ENCODE data around the gene TSHZ1. TPM values are rescaled to one million over a fixed set of nuclear protein-coding genes. Genes with fewer than 3 reads are reported as not detected.

TSHZ1 gene
- total and polyA plus RNA-seq, 4 donors = 4.2 to 6.6 (median 5.6) TPM

DNA sequence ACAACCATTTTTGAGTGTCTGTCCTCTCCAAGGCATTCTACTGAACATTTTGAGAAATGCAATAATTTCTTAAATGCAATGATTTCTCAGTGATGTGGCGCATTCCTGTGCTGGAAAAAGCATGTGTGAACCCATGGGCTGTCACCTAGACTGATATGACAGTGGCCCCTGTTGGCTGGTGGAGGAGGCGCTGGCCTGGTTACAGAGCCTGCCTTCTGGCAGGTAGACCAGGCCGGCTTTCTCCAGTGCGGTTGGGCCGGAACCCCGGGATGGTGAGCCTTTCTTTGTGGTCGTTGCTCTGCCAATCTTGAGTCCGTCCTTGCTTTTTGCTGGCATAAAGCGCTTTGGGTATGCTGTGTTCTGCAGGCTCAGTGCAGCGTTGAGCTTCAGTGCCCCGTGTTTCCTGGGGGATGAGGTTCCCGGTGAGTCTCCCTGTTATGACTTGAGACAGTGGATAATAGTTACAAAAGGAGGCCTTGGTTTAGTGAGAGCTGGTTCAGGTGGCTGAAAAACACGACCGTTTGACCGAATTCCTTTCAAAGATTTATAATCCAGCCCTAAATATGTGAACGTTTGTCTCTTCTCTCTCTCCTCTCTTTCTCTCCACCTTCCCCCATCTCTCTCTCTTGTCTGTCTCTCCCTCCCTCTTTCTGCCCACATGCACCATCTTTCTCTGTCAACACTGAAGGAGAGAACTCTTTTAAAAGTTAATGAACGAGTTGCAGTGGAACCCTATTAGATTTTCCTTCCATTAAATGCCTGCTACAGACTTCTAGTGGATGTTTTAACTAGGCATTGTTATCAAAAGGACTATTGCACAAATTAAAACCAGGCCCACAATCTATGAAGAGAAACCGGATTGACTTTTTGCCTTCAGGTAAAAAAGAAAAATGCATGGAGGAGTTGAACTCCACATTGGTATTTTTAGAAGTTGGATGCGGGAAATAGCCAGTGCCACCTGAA, 34.0 kb downstream of the TSHZ1 start:
- no peak for TF ChIP-seq EGR1 (IDR thresholded peaks at IDR 0.05; ENCODE audit: low read depth in 2 of 2)
- TF ChIP-seq RAD21 (IDR thresholded peaks at IDR 0.05) = peak; percentile 67 to 77
- no peak for TF ChIP-seq RXRA (IDR thresholded peaks at IDR 0.05)
- peak; percentile 36 for TF ChIP-seq CTCF (IDR thresholded peaks at IDR 0.05; ENCODE audit: low read depth, low read length, missing input control)
- TF ChIP-seq MAX (IDR thresholded peaks at IDR 0.05) = no peak
- WGBS = 89% methylated on average over 19 of the region's 19 CpGs
- H3K27me3 ChIP-seq (ENCODE audit: control insufficient read depth in 4 of 4, insufficient read depth in 4 of 4, low read length in 3 of 4) = no peaks in the 10 kb centered on the region
- H3K9ac ChIP-seq (ENCODE audit: low read depth in 1 of 2, low read length in 2 of 2) = no peak overlapping the region
- H3K9me3 ChIP-seq (ENCODE audit: control insufficient read depth in 4 of 4, low read length in 3 of 4) = peaks cover 0 to 5% (median 0%) of the 10 kb centered on the region in 4 donors
- peaks cover 7 to 33% (median 24%) of the 10 kb centered on the region in 4 donors for H3K4me1 ChIP-seq (ENCODE audit: control insufficient read depth in 4 of 4, insufficient read depth in 4 of 4, low read length in 3 of 4)
- no peaks in the 10 kb centered on the region for H3K36me3 ChIP-seq (ENCODE audit: control insufficient read depth in 4 of 4, insufficient read depth in 3 of 4, low read depth in 1 of 4, low read length in 3 of 4)
- H3K4me3 ChIP-seq (ENCODE audit: low read depth in 1 of 3, low read length in 3 of 3) = no peak overlapping the region
- no peak overlapping the region for H3K27ac ChIP-seq (ENCODE audit: low read depth in 1 of 2, low read length in 2 of 2)
- DNase-seq (ENCODE audit: low spot score) = no peak

GRCh38 chr18:75246721-75247610, 36.4 kb downstream of the TSHZ1 start:
- no peaks in the 10 kb centered on the region for H3K27me3 ChIP-seq (ENCODE audit: control insufficient read depth in 4 of 4, insufficient read depth in 4 of 4, low read length in 3 of 4)
- peak overlapping the region; percentile 81 to 84 for H3K27ac ChIP-seq (ENCODE audit: low read depth in 1 of 2, low read length in 2 of 2)
- 53% methylated on average over 10 of the region's 10 CpGs for WGBS
- no peaks in the 10 kb centered on the region for H3K9me3 ChIP-seq (ENCODE audit: control insufficient read depth in 4 of 4, low read length in 3 of 4)
- peaks cover 7 to 45% (median 27%) of the 10 kb centered on the region in 4 donors for H3K4me1 ChIP-seq (ENCODE audit: control insufficient read depth in 4 of 4, insufficient read depth in 4 of 4, low read length in 3 of 4)
- no peak for DNase-seq (ENCODE audit: low spot score)
- TF ChIP-seq RAD21 (IDR thresholded peaks at IDR 0.05) (peak in 1 of 2 donors; percentile 2), MAX (IDR thresholded peaks at IDR 0.05) (no peak)
- H3K36me3 ChIP-seq (ENCODE audit: control insufficient read depth in 4 of 4, insufficient read depth in 3 of 4, low read depth in 1 of 4, low read length in 3 of 4) = no peaks in the 10 kb centered on the region
- peak overlapping the region; percentile 44 to 49 (median 45) for H3K4me3 ChIP-seq (ENCODE audit: low read depth in 1 of 3, low read length in 3 of 3)
- H3K9ac ChIP-seq (ENCODE audit: low read depth in 1 of 2, low read length in 2 of 2) = peak overlapping the region; percentile 77 to 85

GRCh38 chr18:75247611-75248421, 37.2 kb downstream of the TSHZ1 start:
- H3K36me3 ChIP-seq (ENCODE audit: control insufficient read depth in 4 of 4, insufficient read depth in 3 of 4, low read depth in 1 of 4, low read length in 3 of 4) = no peaks in the 10 kb centered on the region
- DNase-seq (ENCODE audit: low spot score) = no peak
- H3K4me3 ChIP-seq (ENCODE audit: low read depth in 1 of 3, low read length in 3 of 3) = peak overlapping the region; percentile 44 to 49 (median 45)
- H3K9ac ChIP-seq (ENCODE audit: low read depth in 1 of 2, low read length in 2 of 2) = peak overlapping the region; percentile 77 to 85
- no peaks in the 10 kb centered on the region for H3K9me3 ChIP-seq (ENCODE audit: control insufficient read depth in 4 of 4, low read length in 3 of 4)
- WGBS = 23% methylated on average over 8 of the region's 8 CpGs
- H3K27me3 ChIP-seq (ENCODE audit: control insufficient read depth in 4 of 4, insufficient read depth in 4 of 4, low read length in 3 of 4) = no peaks in the 10 kb centered on the region
- peaks cover 7 to 51% (median 32%) of the 10 kb centered on the region in 4 donors for H3K4me1 ChIP-seq (ENCODE audit: control insufficient read depth in 4 of 4, insufficient read depth in 4 of 4, low read length in 3 of 4)
- H3K27ac ChIP-seq (ENCODE audit: low read depth in 1 of 2, low read length in 2 of 2) = peak overlapping the region; percentile 81 to 84
- TF ChIP-seq MAX (IDR thresholded peaks at IDR 0.05) = peak; percentile 10
- TF ChIP-seq GABPA (IDR thresholded peaks at IDR 0.05 in 1 of 2, conservative IDR thresholded peaks at IDR 0.05 in 1 of 2) = peak in 1 of 2 donors; percentile 35
- TF ChIP-seq RXRA (IDR thresholded peaks at IDR 0.05) = peak in 1 of 2 donors; percentile 6
- TF ChIP-seq RAD21 (IDR thresholded peaks at IDR 0.05) = no peak
- no peak for TF ChIP-seq ATF3 (IDR thresholded peaks at IDR 0.05)
- no peak for TF ChIP-seq HNF4G (IDR thresholded peaks at IDR 0.05)
- TF ChIP-seq CTCF (IDR thresholded peaks at IDR 0.05; ENCODE audit: low read depth, low read length, missing input control) = no peak
- TF ChIP-seq TAF1 (conservative IDR thresholded peaks at IDR 0.05) = peak; percentile 24
- TF ChIP-seq HNF4A (conservative IDR thresholded peaks at IDR 0.05) = no peak
- peak; percentile 48 for TF ChIP-seq YY1 (IDR thresholded peaks at IDR 0.05)
